H1 (cell line): ENCODE data around the gene NPNT. TPM values are rescaled to one million over a fixed set of nuclear protein-coding genes. Genes with fewer than 3 reads are reported as not detected.

Source experiments
- CTCF ChIA-PET: fragments of 300-600 bp; sonication (Branson Sonifier 250); formaldehyde crosslinking; loops from one replicate; lab custom pipeline; 2021; ENCODE audit not compliant: partially characterized antibody; lab: Charles Lee
- POLR2A ChIA-PET: fragments of 300-600 bp; sonication (Branson Sonifier 250); formaldehyde crosslinking; loops from one replicate; lab custom pipeline; 2021; ENCODE audit warnings: inconsistent platforms; ENCODE audit not compliant: partially characterized antibody; lab: Charles Lee
- DNase-seq, 2 experiments: peaks; one replicate each; pipeline versions ENCODE4 v3.0.0 to v3.0.0-alpha.2; 2010 to 2022; ENCODE audit warnings: low spot score in 2 of 2, low read depth in 1 of 2, mixed read lengths in 1 of 2
- FAIRE-seq: peaks from 2 replicates; lab custom pipeline; 2011; peaks lifted over from hg19 to GRCh38; lab: Jason Lieb, UNC
- H2AFZ ChIP-seq: 2 replicates; pipeline ENCODE4 v1.8.1; 2012; ENCODE audit warnings: low read length, inconsistent platforms
- H2AK5ac ChIP-seq: 2 replicates; pipeline ENCODE4 v1.6.1; 2013; ENCODE audit warnings: low read depth, low read length
- H2BK120ac ChIP-seq: replicated peaks from 2 replicates; pipeline ENCODE3; 2013; ENCODE audit warnings: low read depth, low read length, inconsistent platforms
- H2BK12ac ChIP-seq: 2 replicates; pipeline ENCODE4 v1.6.1; 2013; ENCODE audit warnings: low read depth, low read length
- H2BK15ac ChIP-seq: 2 replicates; pipeline ENCODE4 v1.6.1; 2013; ENCODE audit warnings: low read length
- H2BK20ac ChIP-seq: 2 replicates; pipeline ENCODE4 v1.6.1; 2013; ENCODE audit warnings: low read length
- H2BK5ac ChIP-seq: 2 replicates; pipeline ENCODE4 v1.6.1; 2013; ENCODE audit warnings: low read depth, low read length
- H3K14ac ChIP-seq: 2 replicates; pipeline ENCODE4 v1.6.1; 2013; ENCODE audit warnings: inconsistent platforms; ENCODE audit not compliant: insufficient read length
- H3K18ac ChIP-seq: 2 replicates; pipeline ENCODE4 v1.6.1; 2013; ENCODE audit warnings: low read length; ENCODE audit errors: extremely low read depth
- H3K23ac ChIP-seq: 2 replicates; pipeline ENCODE4 v1.6.1; 2013; ENCODE audit warnings: inconsistent platforms; ENCODE audit not compliant: insufficient read length
- H3K23me2 ChIP-seq: 2 replicates; pipeline ENCODE4 v1.6.1; 2013; ENCODE audit warnings: low read depth, low read length
- H3K27ac ChIP-seq: 2 replicates; pipeline ENCODE4 v1.6.1; 2011; ENCODE audit warnings: low read depth, low read length, inconsistent platforms
- H3K27me3 ChIP-seq, 4 experiments: replicated peaks in 1 of 4; 1 replicate in 1 of 4; 2 replicates in 3 of 4; pipeline versions ENCODE4 v1.6.1 to v1.8.1; 2011 to 2013; ENCODE audit warnings: low read length in 3 of 4, mild to moderate bottlenecking in 3 of 4, inconsistent platforms in 2 of 4, mixed read lengths in 2 of 4, moderate library complexity in 1 of 4; ENCODE audit not compliant: control insufficient read depth in 3 of 4, insufficient read depth in 3 of 4; ENCODE audit errors: extremely low read depth in 1 of 4
- H3K36me3 ChIP-seq, 4 experiments: 2 replicates each; pipeline versions ENCODE4 v1.6.1 to v1.8.1; 2011 to 2013; ENCODE audit warnings: mild to moderate bottlenecking in 4 of 4, low read length in 3 of 4, moderate library complexity in 2 of 4, control low read depth in 1 of 4, inconsistent platforms in 1 of 4; ENCODE audit not compliant: insufficient read depth in 4 of 4, control insufficient read depth in 2 of 4
- H3K4ac ChIP-seq: replicated peaks from 2 replicates; pipeline ENCODE3; 2013; ENCODE audit warnings: low read length, low read depth, mixed read lengths, inconsistent platforms; ENCODE audit not compliant: insufficient read length
- H3K4me1 ChIP-seq, 4 experiments: replicated peaks in 1 of 4; 1 replicate in 1 of 4; 2 replicates in 3 of 4; pipeline versions ENCODE4 v1.6.1 to v1.8.1; 2011 to 2013; ENCODE audit warnings: low read length in 3 of 4, inconsistent platforms in 2 of 4, mixed read lengths in 1 of 4; ENCODE audit not compliant: insufficient read depth in 4 of 4, control insufficient read depth in 3 of 4
- H3K4me2 ChIP-seq, 2 experiments: 2 replicates each; pipeline versions ENCODE4 v1.6.1 to v1.8.1; 2011 to 2013; ENCODE audit warnings: low read depth in 2 of 2, low read length in 2 of 2, control low read depth in 1 of 2, inconsistent platforms in 1 of 2, mild to moderate bottlenecking in 1 of 2; ENCODE audit not compliant: insufficient read depth in 1 of 2
- H3K4me3 ChIP-seq, 4 experiments: fragments of 200-600, 300-600 bp in 1 of 4; sonication (generic), shearing (Covaris generic), sonication (Bioruptor Twin) in 1 of 4; 2 replicates each; pipeline versions ENCODE4 v1.5.1 to v1.8.1; 2011 to 2016; ENCODE audit warnings: low read length in 4 of 4, low read depth in 3 of 4, control low read depth in 2 of 4, inconsistent platforms in 2 of 4, mild to moderate bottlenecking in 2 of 4, mixed read lengths in 1 of 4, moderate library complexity in 1 of 4; ENCODE audit not compliant: insufficient read depth in 2 of 4; ENCODE audit errors: extremely low read depth in 1 of 4
- H3K56ac ChIP-seq: replicated peaks from 2 replicates; pipeline ENCODE3; 2013; ENCODE audit warnings: low read depth, mild to moderate bottlenecking, mixed read lengths, low read length, inconsistent platforms; ENCODE audit not compliant: insufficient read length
- H3K79me1 ChIP-seq: 2 replicates; pipeline ENCODE4 v1.6.1; 2013; ENCODE audit warnings: low read depth, low read length, control low read depth
- H3K79me2 ChIP-seq, 2 experiments: 2 replicates each; pipeline versions ENCODE4 v1.6.1 to v1.8.1; 2012 to 2013; ENCODE audit warnings: low read length in 2 of 2, mild to moderate bottlenecking in 2 of 2, inconsistent platforms in 1 of 2; ENCODE audit not compliant: insufficient read depth in 2 of 2, control insufficient read depth in 1 of 2
- H3K9ac ChIP-seq, 4 experiments: replicated peaks in 1 of 4; 1 replicate in 1 of 4; 2 replicates in 3 of 4; pipeline versions ENCODE4 v1.6.1 to v1.8.1; 2011 to 2013; ENCODE audit warnings: low read depth in 3 of 4, low read length in 3 of 4, control low read depth in 2 of 4, mild to moderate bottlenecking in 2 of 4, moderate library complexity in 2 of 4, inconsistent platforms in 1 of 4; ENCODE audit errors: extremely low read depth in 1 of 4
- H3K9me3 ChIP-seq, 2 experiments: 2 replicates each; pipeline versions ENCODE4 v1.6.1 to v1.8.1; 2012 to 2013; ENCODE audit warnings: mild to moderate bottlenecking in 2 of 2, moderate library complexity in 2 of 2, control low read depth in 1 of 2, inconsistent platforms in 1 of 2, low read depth in 1 of 2, low read length in 1 of 2, mixed read lengths in 1 of 2; ENCODE audit not compliant: insufficient read depth in 2 of 2
- H4K20me1 ChIP-seq, 2 experiments: replicated peaks in 1 of 2; 2 replicates each; pipeline versions ENCODE3 to v1.8.1; 2011 to 2013; ENCODE audit warnings: inconsistent platforms in 2 of 2, low read length in 2 of 2, mild to moderate bottlenecking in 1 of 2; ENCODE audit not compliant: insufficient read depth in 2 of 2, control insufficient read depth in 1 of 2
- H4K5ac ChIP-seq: 2 replicates; pipeline ENCODE4 v1.6.1; 2013; ENCODE audit warnings: low read length, low read depth, mixed read lengths, inconsistent platforms; ENCODE audit not compliant: insufficient read length
- H4K8ac ChIP-seq: 2 replicates; pipeline ENCODE4 v1.8.0; 2013; ENCODE audit warnings: mild to moderate bottlenecking, moderate library complexity, low read length, inconsistent platforms; ENCODE audit not compliant: insufficient read depth; ENCODE audit errors: extremely low read depth
- H4K91ac ChIP-seq: replicated peaks from 2 replicates; pipeline ENCODE3; 2013; ENCODE audit warnings: low read length, mixed read lengths, inconsistent platforms; ENCODE audit not compliant: insufficient read length
- BCL11A ChIP-seq, 2 experiments: IDR thresholded peaks; one replicate each; pipeline ENCODE4 v1.6.1; 2011; ENCODE audit warnings: low read depth in 2 of 2, low read length in 2 of 2, mild to moderate bottlenecking in 2 of 2
- WGBS, 2 experiments: shearing (Covaris generic) in 1 of 2; methylation state at CpG; one replicate each; pipeline versions ENCODE4 v1.1.6 to v1.1.7; 2013 to 2015; ENCODE audit warnings: low lambda C conversion rate in 2 of 2, mixed read lengths in 2 of 2, inconsistent platforms in 1 of 2, low coverage in 1 of 2, missing lambda C conversion rate in 1 of 2; ENCODE audit not compliant: insufficient replicate concordance in 2 of 2, insufficient coverage in 1 of 2, insufficient read length in 1 of 2; ENCODE audit errors: extremely low coverage in 1 of 2, missing lambda C conversion rate in 1 of 2; 5-methylcytosine and 5-hydroxymethylcytosine counted together
- polyA plus RNA-seq, 7 experiments: library from polyadenylated mRNA; depleted of rRNA in 3 of 7; stranded (reverse) in 5 of 7; unstranded in 2 of 7; fragments of >200 nt in 5 of 7; fragments of 200-250 nt in 2 of 7; gene quantifications; 1 replicate in 5 of 7; 2 replicates in 1 of 7; 4 replicates in 1 of 7; pipeline versions ENCODE4 v1.2.1 to v1.2.3, GENCODE V29; 2011 to 2013; ENCODE audit warnings: missing spikeins in 2 of 7, mixed read lengths in 2 of 7
- total RNA-seq: library from RNA; stranded (reverse); fragmentation: NEBNext Ultra II Directional; extraction: Animal tissue kit (Norgen Biotek cat#: 25700); gene quantifications from 2 replicates; pipeline ENCODE4 v1.2.1, GENCODE V29; 2021

The NPNT gene
- total and polyA plus RNA-seq, 2 of the 8 experiments (the other 6 are each of a cell fraction or from before 2014, with no cell fraction given) = 0.24 to 0.97 TPM

DNA sequence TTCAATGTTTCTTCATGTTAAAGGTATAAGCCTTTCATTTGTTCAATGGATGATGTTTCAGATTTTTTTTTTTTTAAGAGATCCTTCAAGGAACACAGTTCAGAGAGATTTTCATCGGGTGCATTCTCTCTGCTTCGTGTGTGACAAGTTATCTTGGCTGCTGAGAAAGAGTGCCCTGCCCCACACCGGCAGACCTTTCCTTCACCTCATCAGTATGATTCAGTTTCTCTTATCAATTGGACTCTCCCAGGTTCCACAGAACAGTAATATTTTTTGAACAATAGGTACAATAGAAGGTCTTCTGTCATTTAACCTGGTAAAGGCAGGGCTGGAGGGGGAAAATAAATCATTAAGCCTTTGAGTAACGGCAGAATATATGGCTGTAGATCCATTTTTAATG lies 75.8 kb downstream of the NPNT start:
- H3K79me1 ChIP-seq = no peaks in the 10 kb centered on the region
- no peak overlapping the region for H4K5ac ChIP-seq
- no peak overlapping the region for H4K8ac ChIP-seq
- no peaks in the 10 kb centered on the region for H3K9me3 ChIP-seq
- H4K20me1 ChIP-seq = no peaks in the 10 kb centered on the region
- no peak overlapping the region for H3K4me3 ChIP-seq
- no peak overlapping the region for H2AFZ ChIP-seq
- no peak overlapping the region for H2BK120ac ChIP-seq
- H3K36me3 ChIP-seq = no peaks in the 10 kb centered on the region
- H3K27me3 ChIP-seq = no peaks in the 10 kb centered on the region; a peak in 1 of 7 replicates
- H3K4me2 ChIP-seq = no peak overlapping the region
- no peak overlapping the region for H4K91ac ChIP-seq
- no peak for FAIRE-seq
- H2BK12ac ChIP-seq = no peak overlapping the region
- H3K9ac ChIP-seq = no peak overlapping the region
- peaks cover 4 to 16% (median 11%) of the 10 kb centered on the region in 4 experiments; a peak in 6 of 7 replicates for H3K4me1 ChIP-seq
- H2BK5ac ChIP-seq = no peak overlapping the region
- H2AK5ac ChIP-seq = no peak overlapping the region
- H2BK15ac ChIP-seq = no peak overlapping the region
- H3K79me2 ChIP-seq = no peaks in the 10 kb centered on the region
- H3K27ac ChIP-seq = no peak overlapping the region
- H3K56ac ChIP-seq = no peak overlapping the region
- CTCF ChIA-PET = no interaction called here
- no peak for DNase-seq
- no peak overlapping the region for H3K18ac ChIP-seq
- H3K23ac ChIP-seq = no peak overlapping the region
- H3K23me2 ChIP-seq = no peaks in the 10 kb centered on the region
- H2BK20ac ChIP-seq = no peak overlapping the region
- H3K4ac ChIP-seq = no peak overlapping the region
- no peak overlapping the region for H3K14ac ChIP-seq
- no peak for TF ChIP-seq BCL11A (IDR thresholded peaks at IDR 0.05; ENCODE audit: low read depth in 2 of 2, low read length in 2 of 2)
- TF ChIP-seq, all 59 proteins: peak for 0
- 99% methylated on average over 4 of the region's 4 CpGs; no CpG with 5 or more reads in 1 of the 2 experiments for WGBS, 2 experiments
- POLR2A ChIA-PET = no interaction called here
